Liver (tissue), 9 donors: ENCODE data around the gene NAPEPLD. TPM values are rescaled to one million over a fixed set of nuclear protein-coding genes. Genes with fewer than 3 reads are reported as not detected.
"Not testable (repeated sequence)": the region's sequence is repeated elsewhere in the genome, so short reads cannot be mapped to it uniquely, and the experiment has no call there.

Source experiments
- DNase-seq: peaks from one replicate; pipeline ENCODE4 v3.0.0-alpha.2; 2017; ENCODE audit warnings: low spot score
- H3K27ac ChIP-seq, 2 donors: one replicate each; pipeline ENCODE4 v1.7.0; 2013; ENCODE audit warnings: inconsistent platforms in 2 of 2, low read length in 2 of 2, control low read depth in 1 of 2, low read depth in 1 of 2, mild to moderate bottlenecking in 1 of 2
- H3K27me3 ChIP-seq, 4 donors: one replicate each; pipeline versions ENCODE4 v1.6.1 to v1.7.0; 2013; ENCODE audit warnings: low read length in 3 of 4, inconsistent platforms in 1 of 4, mild to moderate bottlenecking in 1 of 4, moderate library complexity in 1 of 4; ENCODE audit not compliant: control insufficient read depth in 4 of 4, insufficient read depth in 4 of 4
- H3K36me3 ChIP-seq, 4 donors: one replicate each; pipeline versions ENCODE4 v1.6.1 to v1.7.0; 2013; ENCODE audit warnings: low read length in 3 of 4, mild to moderate bottlenecking in 3 of 4, low read depth in 1 of 4, moderate library complexity in 1 of 4; ENCODE audit not compliant: control insufficient read depth in 4 of 4, insufficient read depth in 3 of 4
- H3K4me1 ChIP-seq, 4 donors: one replicate each; pipeline versions ENCODE4 v1.6.1 to v1.7.0; 2013; ENCODE audit warnings: low read length in 3 of 4, mild to moderate bottlenecking in 3 of 4, moderate library complexity in 1 of 4; ENCODE audit not compliant: control insufficient read depth in 4 of 4, insufficient read depth in 4 of 4
- H3K4me3 ChIP-seq, 3 donors: one replicate each; pipeline versions ENCODE4 v1.6.1 to v1.7.0; 2013; ENCODE audit warnings: low read length in 3 of 3, control low read depth in 1 of 3, low read depth in 1 of 3, mild to moderate bottlenecking in 1 of 3
- H3K9ac ChIP-seq, 2 donors: one replicate each; pipeline ENCODE4 v1.7.0; 2013; ENCODE audit warnings: low read length in 2 of 2, mild to moderate bottlenecking in 2 of 2, moderate library complexity in 2 of 2, control low read depth in 1 of 2, low read depth in 1 of 2
- H3K9me3 ChIP-seq, 4 donors: one replicate each; pipeline versions ENCODE4 v1.6.1 to v1.7.0; 2013; ENCODE audit warnings: low read length in 3 of 4; ENCODE audit not compliant: control insufficient read depth in 4 of 4
- FOXA2 ChIP-seq: IDR thresholded peaks from 2 replicates; pipeline ENCODE4 v1.6.1; 2016; ENCODE audit warnings: antibody characterized with exemption
- HNF4A ChIP-seq, 2 donors: conservative IDR thresholded peaks; 2 replicates each; pipeline ENCODE4 v1.6.1; 2016; ENCODE audit warnings: antibody characterized with exemption in 2 of 2, mild to moderate bottlenecking in 2 of 2
- RAD21 ChIP-seq, 2 donors: IDR thresholded peaks; 2 replicates each; pipeline ENCODE4 v1.6.1; 2016; ENCODE audit warnings: antibody characterized with exemption in 2 of 2, mild to moderate bottlenecking in 2 of 2
- RXRA ChIP-seq, 2 donors: IDR thresholded peaks; 2 replicates each; pipeline ENCODE4 v1.6.1; 2017 to 2018; ENCODE audit warnings: antibody characterized with exemption in 2 of 2, mild to moderate bottlenecking in 1 of 2
- WGBS: extraction: QIAGEN DNeasy Blood & Tissue Kit; methylation state at CpG from one replicate; pipeline ENCODE4 v1.1.7; 2013; 5-methylcytosine and 5-hydroxymethylcytosine counted together
- polyA plus RNA-seq, 2 donors: library from polyadenylated mRNA; stranded (reverse) in 1 of 2; unstranded in 1 of 2; fragments of 200-250 nt in 1 of 2; fragments of >200 nt in 1 of 2; fragmentation: Nextera tagmentation in 1 of 2; extraction: Ambion mirVana in 1 of 2; gene quantifications; one replicate each; pipeline versions ENCODE4 v1.2.1 to v1.2.3, GENCODE V29; 2013 to 2015
- total RNA-seq, 2 donors: library from RNA; depleted of rRNA; stranded (reverse); fragments of >200 nt; gene quantifications; one replicate each; pipeline ENCODE4 v1.2.3, GENCODE V29; 2014
- donor health status: healthy.
- donor health status: healthy.
- donor health status: healthy.
- donor health status: healthy.
- donor health status: healthy.

Gene NAPEPLD
- total and polyA plus RNA-seq, 4 donors = 4.4 to 31.9 (median 18.2) TPM

DNA sequence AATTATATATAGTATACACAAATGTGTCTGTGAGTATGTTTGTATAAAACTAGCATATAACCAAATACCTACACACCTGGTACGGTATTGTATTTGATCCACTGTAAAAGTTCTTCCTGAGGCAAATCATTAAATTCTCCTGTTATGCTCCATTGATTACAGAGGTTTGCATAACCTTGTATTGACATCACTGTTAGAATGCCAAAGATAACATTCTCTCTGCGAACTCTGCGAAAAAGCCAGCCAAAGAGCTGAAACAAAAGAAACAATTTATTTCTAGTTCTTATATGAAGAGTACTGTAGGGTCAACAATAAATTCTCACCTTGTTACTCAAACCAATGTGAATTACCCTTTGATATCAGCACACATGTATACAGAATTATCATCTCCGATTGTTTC, 46.5 kb upstream of the NAPEPLD start:
- not testable (repeated sequence) for H3K4me3 ChIP-seq, DNase-seq, H3K9me3 ChIP-seq, H3K27me3 ChIP-seq, H3K27ac ChIP-seq, H3K9ac ChIP-seq, H3K36me3 ChIP-seq, H3K4me1 ChIP-seq
- WGBS = 28% methylated on average over 4 of the region's 4 CpGs
- TF ChIP-seq HNF4A (conservative IDR thresholded peaks at IDR 0.05) = peak; percentile 13 to 24
- TF ChIP-seq FOXA2 = peak; percentile 42
- TF ChIP-seq RXRA (IDR thresholded peaks at IDR 0.05) = peak; percentile 22 to 27
- TF ChIP-seq RAD21 (IDR thresholded peaks at IDR 0.05) = peak; percentile 17 to 19

- not testable (repeated sequence) for H3K27ac ChIP-seq, H3K4me1 ChIP-seq, H3K27me3 ChIP-seq, DNase-seq, H3K36me3 ChIP-seq, H3K4me3 ChIP-seq, H3K9me3 ChIP-seq, H3K9ac ChIP-seq
- WGBS = 87% methylated on average over 8 of the region's 8 CpGs
These were observed 23.7 kb upstream of the NAPEPLD start for GRCh38 chr7:103172415-103173146.

DNA sequence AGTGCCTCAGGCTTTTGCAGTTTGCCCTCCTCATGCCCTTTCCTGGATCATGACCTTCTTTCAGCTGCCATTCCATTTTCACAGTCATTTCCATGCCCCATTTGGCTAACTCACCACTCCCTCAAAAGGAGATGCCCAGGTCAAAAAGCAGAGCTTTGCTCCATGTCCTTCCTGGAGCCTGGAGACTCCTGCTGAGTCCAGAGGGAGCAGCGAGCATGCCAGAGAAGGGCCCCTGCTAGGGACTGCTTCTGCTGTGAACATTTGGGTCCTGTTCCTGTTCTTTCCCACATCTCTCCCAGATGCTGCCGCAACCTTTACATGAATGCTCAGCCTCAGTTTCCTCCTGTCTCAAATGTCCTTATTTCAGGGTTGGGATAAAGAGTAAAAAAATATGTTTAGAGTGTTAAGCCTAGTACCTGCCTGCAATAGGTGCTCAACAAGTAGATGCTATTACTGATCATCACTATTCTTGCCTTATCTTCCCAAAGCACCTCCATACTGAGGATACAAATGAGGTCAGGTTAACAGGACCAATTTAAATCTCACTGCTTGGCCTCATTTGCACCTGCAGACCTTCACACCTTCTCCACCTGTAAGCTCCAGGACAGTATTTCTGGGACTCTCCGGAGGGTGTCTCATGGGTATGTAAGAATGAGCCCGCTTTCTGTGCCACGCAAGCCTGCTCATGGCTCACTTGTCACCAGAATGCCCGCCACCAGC, 23.0 kb upstream of the NAPEPLD start:
- not testable (repeated sequence) for H3K27me3 ChIP-seq, H3K9ac ChIP-seq, H3K4me1 ChIP-seq, H3K4me3 ChIP-seq, H3K27ac ChIP-seq, H3K9me3 ChIP-seq, H3K36me3 ChIP-seq, DNase-seq
- WGBS = 98% methylated on average over 6 of the region's 6 CpGs

DNA sequence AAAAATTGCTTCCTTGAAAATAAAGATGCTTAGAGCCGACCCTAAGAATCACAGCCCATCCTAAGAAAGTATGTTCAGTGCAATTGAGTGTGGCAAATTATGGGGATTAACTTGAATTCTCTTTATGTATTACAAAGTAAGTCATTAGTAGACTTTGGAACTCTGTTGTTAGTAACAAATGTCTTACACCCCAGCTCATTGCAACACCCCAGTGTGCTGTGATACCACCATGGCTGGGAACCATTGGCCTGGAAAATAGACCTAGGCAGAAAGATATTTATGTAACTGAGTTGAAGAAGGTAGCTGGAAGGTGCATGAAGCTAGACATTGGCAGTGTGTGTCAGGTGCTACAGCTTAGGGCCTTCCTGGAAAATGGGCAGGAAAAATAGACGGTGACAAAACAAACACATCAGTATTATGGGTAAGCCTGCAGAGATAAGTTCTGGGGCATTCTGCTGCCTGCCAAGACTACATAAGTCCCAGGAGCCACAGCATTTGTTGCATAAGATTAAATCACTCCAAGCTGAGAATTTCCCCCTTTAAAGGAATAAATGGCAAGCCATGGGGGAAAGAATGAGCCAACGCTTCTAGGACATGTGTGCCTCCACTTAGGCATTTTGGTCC, 18.1 kb upstream of the NAPEPLD start:
- H3K9ac ChIP-seq, DNase-seq, H3K9me3 ChIP-seq, H3K27ac ChIP-seq, H3K4me3 ChIP-seq, H3K4me1 ChIP-seq, H3K36me3 ChIP-seq, H3K27me3 ChIP-seq: not testable (repeated sequence)
- peak in 1 of 2 donors; percentile 15 for TF ChIP-seq HNF4A (conservative IDR thresholded peaks at IDR 0.05)
- WGBS = 76% methylated on average over 3 of the region's 3 CpGs

DNA sequence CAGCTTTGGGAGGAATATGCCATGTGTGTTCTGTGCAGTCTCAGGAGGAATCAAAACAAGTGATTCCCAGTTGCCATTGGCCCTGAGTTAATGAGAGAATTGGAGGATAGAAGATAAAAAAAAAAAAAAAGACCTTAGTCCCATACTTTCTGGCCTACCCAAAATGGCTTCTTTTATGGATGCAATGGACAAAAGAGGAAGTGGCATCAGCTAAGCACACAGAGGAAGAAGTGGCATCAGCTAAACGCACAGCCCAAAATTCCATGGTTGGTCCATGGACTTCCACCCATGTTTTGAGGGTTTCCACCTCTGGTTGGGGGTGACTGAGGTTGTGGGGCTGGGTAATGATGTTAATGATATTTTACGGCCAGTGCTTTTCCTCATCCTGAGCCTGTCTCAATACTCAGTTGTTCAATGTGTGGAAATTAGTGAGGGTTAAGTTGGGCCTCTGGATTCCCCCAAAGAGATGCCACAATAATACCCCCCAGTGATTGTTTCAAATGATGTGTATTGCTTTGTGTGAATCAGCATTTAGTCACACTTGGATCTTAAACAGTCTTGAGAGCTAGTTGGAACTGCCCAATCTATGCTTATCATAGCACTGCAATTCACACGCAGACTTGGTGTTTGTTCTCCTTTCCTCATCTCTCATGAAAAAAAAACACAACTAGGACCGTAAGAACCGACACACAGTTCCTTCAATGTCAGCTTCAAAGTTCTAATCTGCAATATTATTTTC, 14.4 kb upstream of the NAPEPLD start:
- 84% methylated on average over 5 of the region's 5 CpGs for WGBS
- H3K36me3 ChIP-seq, H3K9ac ChIP-seq, H3K27me3 ChIP-seq, H3K9me3 ChIP-seq, H3K4me1 ChIP-seq, DNase-seq, H3K27ac ChIP-seq, H3K4me3 ChIP-seq: not testable (repeated sequence)

DNA sequence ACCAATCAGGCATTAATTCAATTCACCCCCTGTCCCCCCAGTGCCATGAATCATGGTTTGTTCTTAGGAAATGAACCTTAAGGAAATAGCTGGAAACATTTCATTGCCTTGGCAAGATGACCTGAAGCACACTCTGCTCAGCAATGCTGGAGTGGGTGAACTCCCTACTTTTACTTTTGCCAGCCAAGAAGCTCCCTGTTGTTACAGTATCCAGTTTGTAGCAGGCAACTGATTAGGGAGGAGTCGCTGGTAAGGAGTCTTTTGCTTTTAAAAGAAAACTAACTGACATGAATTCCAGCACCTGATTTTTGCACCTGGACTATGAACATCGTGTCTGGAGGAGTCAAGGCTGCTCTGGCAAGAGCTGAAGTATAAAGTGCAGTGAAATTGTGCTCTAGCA, 13.7 kb upstream of the NAPEPLD start:
- H3K36me3 ChIP-seq, H3K4me1 ChIP-seq, H3K4me3 ChIP-seq, H3K9me3 ChIP-seq, DNase-seq, H3K27me3 ChIP-seq, H3K27ac ChIP-seq, H3K9ac ChIP-seq: not testable (repeated sequence)
- WGBS = 84% methylated on average over 2 of the region's 2 CpGs

- not testable (repeated sequence) for H3K9me3 ChIP-seq, H3K27me3 ChIP-seq, H3K9ac ChIP-seq, H3K36me3 ChIP-seq, DNase-seq, H3K4me1 ChIP-seq, H3K27ac ChIP-seq, H3K4me3 ChIP-seq
- 88% methylated on average over 3 of the region's 3 CpGs for WGBS
These were observed 13.2 kb upstream of the NAPEPLD start for GRCh38 chr7:103161998-103162616.
